HG03064 (cell line): ENCODE data around the gene UBE2L5.

ENCODE experiments used
- ATAC-seq: cut with Tn5 transposase; IDR thresholded peaks from one replicate; pipeline ENCODE4 v1.9.1; 2021; ENCODE audit warnings: low read depth; ENCODE audit not compliant: unreplicated experiment

UBE2L5 gene

GRCh38 chr13:30465593-30466357 is 43.5 kb downstream of the UBE2L5 start, which contains the start of gene HMGB1:
Gene HMGB1, minus strand, starts transcription at chr13:30465936. Its CDS starts 2,256 bp downstream, at chr13:30463680.
- ATAC-seq, result peak; percentile 78

GRCh38 chr13:30466358-30466714 is 44.0 kb downstream of the UBE2L5 start:
- no peak for ATAC-seq

- no peak for ATAC-seq
These were observed 44.6 kb downstream of the UBE2L5 start for GRCh38 chr13:30466841-30467252.

GRCh38 chr13:30473675-30474074 is 51.4 kb downstream of the UBE2L5 start:
- no peak for ATAC-seq

- ATAC-seq, result peak; percentile 87
These were observed 55.3 kb downstream of the UBE2L5 start for GRCh38 chr13:30477346-30478195.
